ENCODE measurements around the gene PIP4K2A. TPM values are rescaled to one million over a fixed set of nuclear protein-coding genes. Genes with fewer than 3 reads are reported as not detected.

The PIP4K2A gene
- total RNA-seq, 1 experiment from 2014 or later, result 53.6 TPM

GRCh38 chr10:22598478-22598877 is 115.9 kb downstream of the PIP4K2A start:
- in situ Hi-C loops (cut with HindIII; ENCODE audit: low pct_unique_long_range_greater_than_20kb, low sequenced_read_pairs), result loop anchor here (25.0 kb wide), 1 partner anchor 389 kb away; no protein-coding TSS in a partner anchor
- DNase-seq (ENCODE audit: low read depth), result peak; percentile 86

- DNase-seq (ENCODE audit: low read depth), result no peak
- in situ Hi-C loops (cut with HindIII; ENCODE audit: low pct_unique_long_range_greater_than_20kb, low sequenced_read_pairs), result loop anchor here (25.0 kb wide), 1 partner anchor 390 kb away; no protein-coding TSS in a partner anchor
These were observed 117.2 kb downstream of the PIP4K2A start for GRCh38 chr10:22597138-22597537.

- DNase-seq (ENCODE audit: low read depth), result no peak
- in situ Hi-C loops (cut with HindIII; ENCODE audit: low pct_unique_long_range_greater_than_20kb, low sequenced_read_pairs), result loop anchor here (25.0 kb wide), 1 partner anchor 394 kb away; no protein-coding TSS in a partner anchor
These were observed 120.7 kb downstream of the PIP4K2A start for GRCh38 chr10:22593636-22594198.

GRCh38 chr10:22593026-22593425 is 121.4 kb downstream of the PIP4K2A start:
- in situ Hi-C loops (cut with HindIII; ENCODE audit: low pct_unique_long_range_greater_than_20kb, low sequenced_read_pairs), result loop anchor here (25.0 kb wide), 1 partner anchor 394 kb away; no protein-coding TSS in a partner anchor

GRCh38 chr10:22589851-22590514 is 124.4 kb downstream of the PIP4K2A start:
- no peak for DNase-seq (ENCODE audit: low read depth)
- in situ Hi-C loops (cut with HindIII; ENCODE audit: low pct_unique_long_range_greater_than_20kb, low sequenced_read_pairs), result loop anchor here (25.0 kb wide), 1 partner anchor 397 kb away; no protein-coding TSS in a partner anchor

More at GRCh38 chr10:22593026-22593425, 121.4 kb downstream of the PIP4K2A start:
- no peak for DNase-seq (ENCODE audit: low read depth)

- in situ Hi-C loops (cut with HindIII; ENCODE audit: low pct_unique_long_range_greater_than_20kb, low sequenced_read_pairs), result loop anchor here (25.0 kb wide), 1 partner anchor 399 kb away; no protein-coding TSS in a partner anchor
These were observed 125.9 kb downstream of the PIP4K2A start for GRCh38 chr10:22588462-22588861.

GRCh38 chr10:22583683-22584082 is 130.7 kb downstream of the PIP4K2A start:
- in situ Hi-C loops (cut with HindIII; ENCODE audit: low pct_unique_long_range_greater_than_20kb, low sequenced_read_pairs), result loop anchor here (25.0 kb wide), 1 partner anchor 404 kb away; no protein-coding TSS in a partner anchor
- DNase-seq (ENCODE audit: low read depth), result no peak

More at GRCh38 chr10:22588462-22588861, 125.9 kb downstream of the PIP4K2A start:
- no peak for DNase-seq (ENCODE audit: low read depth)

- DNase-seq (ENCODE audit: low read depth), result no peak
- in situ Hi-C loops (cut with HindIII; ENCODE audit: low pct_unique_long_range_greater_than_20kb, low sequenced_read_pairs), result loop anchor here (25.0 kb wide), 1 partner anchor 406 kb away; no protein-coding TSS in a partner anchor
These were observed 132.9 kb downstream of the PIP4K2A start for GRCh38 chr10:22581461-22581860.

- DNase-seq (ENCODE audit: low read depth), result no peak
- in situ Hi-C loops (cut with HindIII; ENCODE audit: low pct_unique_long_range_greater_than_20kb, low sequenced_read_pairs), result loop anchor here (25.0 kb wide), 1 partner anchor 407 kb away; no protein-coding TSS in a partner anchor
These were observed 133.7 kb downstream of the PIP4K2A start for GRCh38 chr10:22580711-22581110.

- DNase-seq (ENCODE audit: low read depth), result no peak
- in situ Hi-C loops (cut with HindIII; ENCODE audit: low pct_unique_long_range_greater_than_20kb, low sequenced_read_pairs), result loop anchor here (25.0 kb wide), 1 partner anchor 407 kb away; no protein-coding TSS in a partner anchor
These were observed 134.6 kb downstream of the PIP4K2A start for GRCh38 chr10:22579826-22580225.

- DNase-seq (ENCODE audit: low read depth), result peak; percentile 36
- in situ Hi-C loops (cut with HindIII; ENCODE audit: low pct_unique_long_range_greater_than_20kb, low sequenced_read_pairs), result no loop called here
These were observed 140.4 kb downstream of the PIP4K2A start for GRCh38 chr10:22573820-22574569.

- in situ Hi-C loops (cut with HindIII; ENCODE audit: low pct_unique_long_range_greater_than_20kb, low sequenced_read_pairs), result no loop called here
- DNase-seq (ENCODE audit: low read depth), result no peak
These were observed 143.5 kb downstream of the PIP4K2A start for GRCh38 chr10:22570733-22571430.

GRCh38 chr10:22570234-22570633 is 144.1 kb downstream of the PIP4K2A start:
- in situ Hi-C loops (cut with HindIII; ENCODE audit: low pct_unique_long_range_greater_than_20kb, low sequenced_read_pairs), result no loop called here
- no peak for DNase-seq (ENCODE audit: low read depth)

GRCh38 chr10:22568928-22569327 is 145.4 kb downstream of the PIP4K2A start:
- DNase-seq (ENCODE audit: low read depth), result no peak
- in situ Hi-C loops (cut with HindIII; ENCODE audit: low pct_unique_long_range_greater_than_20kb, low sequenced_read_pairs), result no loop called here

- DNase-seq (ENCODE audit: low read depth), result no peak
- in situ Hi-C loops (cut with HindIII; ENCODE audit: low pct_unique_long_range_greater_than_20kb, low sequenced_read_pairs), result no loop called here
These were observed 150.3 kb downstream of the PIP4K2A start for GRCh38 chr10:22564060-22564459.

GRCh38 chr10:22561909-22562308 is 152.5 kb downstream of the PIP4K2A start:
- in situ Hi-C loops (cut with HindIII; ENCODE audit: low pct_unique_long_range_greater_than_20kb, low sequenced_read_pairs), result no loop called here
- no peak for DNase-seq (ENCODE audit: low read depth)

- in situ Hi-C loops (cut with HindIII; ENCODE audit: low pct_unique_long_range_greater_than_20kb, low sequenced_read_pairs), result no loop called here
- no peak for DNase-seq (ENCODE audit: low read depth)
These were observed 153.5 kb downstream of the PIP4K2A start for GRCh38 chr10:22560913-22561239.

Data from Caki2 (cell line).